ENCODE data around the gene SP140L.
"Not testable (repeated sequence)": the region's sequence is repeated elsewhere in the genome, so short reads cannot be mapped to it uniquely, and the experiment has no call there.

Gene SP140L

DNA sequence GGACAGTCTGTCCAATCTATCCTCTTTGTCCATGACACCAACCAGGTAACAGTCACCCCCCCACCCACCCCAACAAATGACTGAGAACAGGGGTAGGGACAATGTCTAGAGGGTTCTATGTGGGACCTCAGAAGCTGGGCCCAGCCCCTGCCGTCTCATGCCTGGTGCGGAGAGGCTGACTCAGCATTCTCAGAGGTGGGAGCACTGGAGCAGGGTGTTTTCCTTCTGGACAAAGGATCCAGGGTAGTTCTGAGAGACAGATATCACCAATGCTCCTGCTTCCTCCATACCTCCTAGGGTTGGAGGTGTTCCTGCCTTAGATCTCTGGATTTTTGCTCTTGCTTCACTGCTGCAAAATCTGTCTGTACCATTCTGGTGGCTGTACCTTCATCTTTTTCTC lies 55.1 kb downstream of the SP140L start:
- DNase-seq (ENCODE audit: low read depth), result no peak

DNA sequence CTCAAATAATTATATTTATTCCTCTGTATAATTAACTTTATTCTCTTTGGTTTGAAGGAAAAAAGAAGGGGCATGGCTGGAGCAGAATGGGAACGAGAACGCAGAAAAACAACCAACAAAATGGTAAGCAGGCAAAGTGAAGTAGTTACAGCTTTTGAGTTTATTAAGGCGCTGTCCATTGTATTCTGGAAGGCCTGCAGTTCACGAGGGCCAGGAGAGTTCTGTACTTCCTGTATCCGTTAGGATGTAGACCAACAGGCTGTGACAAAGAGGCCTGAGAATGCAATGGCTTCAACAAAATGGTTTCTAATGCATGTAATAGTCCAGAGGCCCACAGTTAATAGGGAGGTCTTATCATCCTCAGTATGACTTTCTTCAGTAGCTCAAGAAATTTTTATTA lies 56.5 kb downstream of the SP140L start:
- DNase-seq (ENCODE audit: low read depth), result no peak

DNA sequence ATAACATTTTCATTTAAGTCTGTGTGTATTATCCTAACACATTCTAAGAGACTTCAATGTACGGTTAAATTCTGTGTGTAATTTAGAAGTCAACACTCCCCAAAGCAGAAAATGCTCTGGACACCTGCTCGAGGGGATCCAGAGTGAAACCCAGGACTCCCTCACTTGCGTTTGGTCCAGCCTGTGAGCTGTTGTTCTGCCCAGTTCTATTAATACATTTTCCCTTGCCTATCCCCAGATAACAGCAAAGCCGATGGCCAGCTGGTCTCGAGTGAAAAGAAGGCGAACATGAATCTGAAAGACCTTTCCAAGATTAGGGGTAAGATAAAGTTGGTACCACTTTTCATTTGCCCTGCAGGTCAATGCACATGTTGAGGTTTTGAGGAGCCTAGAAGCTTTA lies 58.0 kb downstream of the SP140L start:
- no peak for DNase-seq (ENCODE audit: low read depth)

DNA sequence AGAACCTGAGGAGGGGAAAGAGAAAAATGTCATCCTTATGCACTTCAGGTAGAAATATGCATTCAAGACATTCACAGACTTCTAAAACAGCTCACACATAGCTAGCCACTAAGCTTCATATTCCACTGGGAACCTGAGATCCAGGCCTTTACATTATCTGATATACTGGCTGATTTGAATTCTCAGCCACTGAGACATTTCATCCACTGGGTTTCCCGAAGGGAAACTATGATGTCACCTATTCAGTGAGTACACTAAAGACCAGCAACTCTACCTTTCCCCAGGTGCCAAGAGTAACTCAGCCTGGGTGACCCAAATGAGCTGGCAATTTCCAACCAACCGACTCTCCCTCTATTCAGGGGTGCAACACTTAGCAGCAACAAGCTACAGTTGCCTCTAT lies 67.3 kb downstream of the SP140L start:
- DNase-seq (ENCODE audit: low read depth), result no peak

DNA sequence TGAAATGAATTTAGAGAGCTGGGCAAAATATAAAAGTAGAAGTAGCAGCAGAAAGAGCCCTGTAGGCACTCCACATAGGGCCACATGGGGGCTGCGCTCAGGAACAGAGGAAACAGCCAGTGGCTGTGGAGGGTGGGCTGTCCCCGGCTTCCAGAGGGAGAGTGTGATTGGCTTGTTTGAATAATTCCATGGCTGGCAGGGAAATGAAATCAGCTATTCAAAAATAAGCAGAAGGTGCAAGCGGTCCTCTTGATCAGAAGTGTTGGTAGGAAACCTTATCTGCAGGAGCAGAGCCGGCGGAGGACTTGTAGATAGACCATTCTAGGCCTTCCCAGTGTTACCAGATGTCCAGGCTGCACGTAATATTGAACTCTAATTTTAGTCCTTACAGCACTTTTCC lies 71.7 kb downstream of the SP140L start:
- not testable (repeated sequence) for DNase-seq (ENCODE audit: low read depth)

DNA sequence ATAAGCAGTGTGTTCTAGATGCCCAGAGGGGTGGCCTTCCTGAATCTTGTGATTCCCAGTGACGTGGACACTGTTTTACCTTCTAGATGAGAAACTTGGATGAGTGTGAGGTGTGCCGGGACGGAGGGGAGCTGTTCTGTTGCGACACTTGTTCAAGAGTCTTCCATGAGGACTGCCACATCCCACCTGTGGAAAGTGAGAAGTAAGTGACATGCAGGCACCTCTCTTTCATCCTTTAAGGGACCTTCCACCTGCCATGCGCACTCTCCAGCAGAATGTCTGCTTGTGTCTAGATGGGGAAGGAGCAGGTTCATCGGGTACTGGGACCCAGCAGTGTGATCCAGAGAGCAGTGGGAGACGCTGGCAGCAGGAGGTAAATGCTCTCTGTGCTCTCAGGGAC lies 73.0 kb downstream of the SP140L start:
- DNase-seq (ENCODE audit: low read depth), result no peak

DNA sequence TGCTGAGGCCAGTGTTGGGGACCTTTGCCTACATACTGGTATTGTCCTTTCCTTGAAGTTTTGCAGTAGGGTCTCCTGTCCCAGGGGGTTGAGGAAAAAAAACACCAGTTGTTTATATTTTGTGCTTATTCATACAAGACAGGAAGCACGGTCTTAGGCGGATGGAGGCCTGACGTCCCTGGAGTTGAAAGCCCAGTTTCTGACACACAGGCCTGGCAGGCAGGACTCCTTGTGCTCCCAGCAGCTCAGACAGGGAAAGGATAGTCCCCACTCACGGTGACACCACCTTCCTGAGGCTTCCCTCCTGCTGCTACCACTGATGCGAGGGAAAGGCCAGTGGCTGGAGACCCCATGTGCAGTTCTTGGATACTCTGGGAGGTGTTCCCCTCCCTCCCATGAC lies 73.5 kb downstream of the SP140L start:
- DNase-seq (ENCODE audit: low read depth), result no peak

DNA sequence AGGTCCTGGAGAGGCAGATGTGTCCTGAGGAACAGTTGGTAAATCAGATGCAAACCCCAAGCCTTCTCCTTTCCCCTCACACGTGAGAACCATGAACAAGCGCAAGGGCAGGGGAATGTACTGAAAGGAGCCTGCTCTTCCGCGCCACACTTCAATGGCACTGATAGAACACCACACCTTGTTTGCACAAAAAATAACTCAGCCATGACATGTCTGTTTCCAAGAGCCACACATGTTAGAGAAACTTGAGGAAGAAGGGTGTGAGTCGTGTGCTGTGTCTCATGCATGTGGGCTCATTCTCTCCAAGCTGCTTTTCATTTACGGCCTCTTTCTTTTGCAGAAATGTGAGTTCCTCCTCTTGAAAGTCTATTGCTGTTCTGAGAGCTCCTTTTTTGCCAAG lies 74.0 kb downstream of the SP140L start:
- DNase-seq (ENCODE audit: low read depth), result not testable (repeated sequence)

DNA sequence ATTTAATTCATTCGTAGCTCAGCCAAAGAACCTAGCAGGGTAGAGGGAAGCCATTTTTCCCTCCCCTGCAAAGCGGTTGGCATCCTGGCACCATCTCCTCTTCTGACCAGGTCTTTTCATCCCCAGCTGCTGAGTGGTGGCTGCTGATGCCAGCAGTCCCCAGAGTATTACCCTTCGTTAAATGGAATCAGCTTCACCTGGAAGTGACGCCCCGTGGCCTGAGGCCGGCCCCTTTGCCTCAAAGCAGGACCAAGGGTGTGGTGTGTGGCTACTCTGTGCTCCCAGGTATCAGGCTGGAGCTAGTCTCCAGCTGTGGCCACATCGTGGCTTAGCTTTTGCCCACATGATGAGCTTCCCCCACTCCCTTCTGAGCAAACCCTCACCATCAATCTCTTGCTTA lies 76.8 kb downstream of the SP140L start:
- DNase-seq (ENCODE audit: low read depth), result no peak

DNA sequence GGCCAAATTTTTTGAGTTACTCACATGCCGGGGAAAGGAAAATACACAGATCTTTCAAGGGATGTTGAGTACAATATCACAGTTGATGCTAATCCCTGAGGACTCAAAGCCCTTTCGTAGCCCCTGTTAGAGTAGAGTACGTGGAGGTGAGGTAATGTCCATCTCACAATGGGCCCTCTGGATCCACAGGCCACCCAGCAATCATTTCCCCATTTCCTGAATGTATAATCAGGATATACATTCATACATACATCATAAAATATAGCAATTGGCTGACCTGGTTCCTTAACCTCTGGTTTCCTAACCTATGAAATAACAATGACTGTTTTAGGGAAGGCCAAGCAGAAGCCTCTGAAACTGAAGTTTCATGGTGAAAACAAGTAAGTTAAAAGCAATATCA lies 78.8 kb downstream of the SP140L start:
- DNase-seq (ENCODE audit: low read depth), result no peak

DNA sequence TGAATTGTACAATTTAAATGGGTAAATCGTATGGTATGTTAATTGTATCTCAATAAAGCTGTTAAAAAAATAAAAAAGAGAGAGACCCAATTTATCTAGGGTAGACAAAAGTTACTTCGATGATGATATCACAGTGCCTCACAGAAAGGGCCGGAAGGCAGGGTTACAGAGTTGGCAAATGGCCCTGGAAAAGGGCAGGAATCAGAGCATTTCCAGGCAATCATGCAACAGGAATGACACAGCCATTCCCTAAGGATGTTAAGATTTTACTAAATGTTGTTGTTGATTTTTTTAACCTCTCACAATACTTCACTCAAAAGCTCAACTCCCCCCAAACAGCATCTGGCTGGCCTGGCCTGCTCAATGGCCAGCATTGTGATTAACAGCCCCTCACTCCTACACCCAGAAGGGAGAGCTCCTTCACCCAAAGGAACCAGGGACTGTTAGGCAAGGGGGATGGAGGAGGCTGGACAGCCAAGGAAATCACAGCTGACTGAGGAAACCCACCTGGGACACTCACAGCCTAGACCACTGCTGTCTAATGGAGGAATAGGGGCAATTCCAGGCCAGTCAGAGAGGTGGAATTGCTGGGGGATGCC lies 81.3 kb downstream of the SP140L start:
- no peak for DNase-seq (ENCODE audit: low read depth)

DNA sequence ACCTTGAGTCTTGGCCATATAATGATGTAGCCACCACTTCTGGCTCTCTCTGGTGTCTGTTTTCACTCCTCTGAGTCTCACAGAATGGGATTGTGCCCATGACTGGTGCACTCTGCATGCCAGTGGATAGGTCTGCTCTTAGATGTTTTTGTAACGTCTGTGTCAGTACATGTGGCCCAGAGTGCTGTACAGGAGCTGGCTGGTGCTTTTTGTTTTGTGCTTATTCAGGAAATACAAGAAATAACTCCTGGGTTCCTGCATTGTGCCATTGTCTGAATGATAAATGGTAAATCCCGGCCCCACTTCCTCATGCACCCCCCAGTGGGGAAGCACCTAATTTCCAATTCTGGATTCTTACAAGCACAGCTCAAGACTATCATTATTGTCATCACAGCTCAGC lies 82.3 kb downstream of the SP140L start:
- DNase-seq (ENCODE audit: low read depth), result not testable (repeated sequence)

DNA sequence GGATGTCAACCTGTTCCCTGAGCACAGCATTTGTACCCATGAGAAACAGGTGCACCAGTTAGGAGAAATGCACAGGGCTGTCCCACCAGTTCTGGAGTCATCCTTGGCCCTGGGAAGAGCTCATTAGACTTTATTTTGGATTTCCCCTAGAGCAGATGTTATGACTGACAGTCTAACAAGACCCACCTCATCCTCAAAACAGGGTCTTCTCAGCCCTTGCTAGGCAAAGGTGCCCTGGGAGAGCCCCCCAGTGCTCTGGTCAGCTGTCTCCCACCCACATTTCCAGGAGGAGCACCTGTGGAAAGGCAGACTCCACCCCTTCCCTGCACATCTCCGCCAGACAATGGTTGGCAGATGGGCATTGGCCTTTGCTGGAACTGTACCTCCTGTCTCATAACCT lies 83.3 kb downstream of the SP140L start:
- no peak for DNase-seq (ENCODE audit: low read depth)

DNA sequence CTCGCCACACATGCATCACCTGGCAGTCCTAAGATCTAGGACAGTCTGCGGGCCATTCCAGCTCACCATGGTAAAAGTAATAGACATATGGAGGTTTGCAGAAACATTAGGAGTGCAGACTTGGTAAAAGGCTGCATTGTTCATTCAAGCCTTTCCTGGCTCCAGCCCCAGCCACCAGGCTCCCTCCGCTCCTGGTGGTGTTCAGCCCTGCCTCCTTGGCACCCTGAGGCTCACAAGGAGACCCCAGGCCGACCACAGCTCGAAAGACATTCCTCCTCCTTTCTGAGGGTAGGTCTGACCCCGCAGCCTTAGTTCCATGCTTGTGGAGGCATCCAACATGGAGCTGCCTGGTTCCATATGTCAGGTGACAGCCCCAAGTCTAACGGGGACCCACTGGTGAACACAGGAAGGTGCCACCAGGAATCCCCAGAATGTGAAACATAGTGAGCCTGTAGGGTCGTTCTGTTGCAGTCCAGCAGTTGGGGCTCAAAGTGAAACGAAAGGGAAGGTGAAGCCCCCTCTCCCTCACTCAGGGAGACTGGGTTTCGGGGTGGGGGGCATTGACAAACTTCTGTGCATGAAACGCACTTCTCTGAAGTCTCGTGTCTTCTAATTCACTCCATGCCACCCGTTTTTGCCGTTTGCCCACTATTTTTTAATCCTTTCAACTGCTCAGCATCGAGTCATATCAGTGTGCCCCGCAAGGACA lies 84.0 kb downstream of the SP140L start:
- no peak for DNase-seq (ENCODE audit: low read depth)

DNA sequence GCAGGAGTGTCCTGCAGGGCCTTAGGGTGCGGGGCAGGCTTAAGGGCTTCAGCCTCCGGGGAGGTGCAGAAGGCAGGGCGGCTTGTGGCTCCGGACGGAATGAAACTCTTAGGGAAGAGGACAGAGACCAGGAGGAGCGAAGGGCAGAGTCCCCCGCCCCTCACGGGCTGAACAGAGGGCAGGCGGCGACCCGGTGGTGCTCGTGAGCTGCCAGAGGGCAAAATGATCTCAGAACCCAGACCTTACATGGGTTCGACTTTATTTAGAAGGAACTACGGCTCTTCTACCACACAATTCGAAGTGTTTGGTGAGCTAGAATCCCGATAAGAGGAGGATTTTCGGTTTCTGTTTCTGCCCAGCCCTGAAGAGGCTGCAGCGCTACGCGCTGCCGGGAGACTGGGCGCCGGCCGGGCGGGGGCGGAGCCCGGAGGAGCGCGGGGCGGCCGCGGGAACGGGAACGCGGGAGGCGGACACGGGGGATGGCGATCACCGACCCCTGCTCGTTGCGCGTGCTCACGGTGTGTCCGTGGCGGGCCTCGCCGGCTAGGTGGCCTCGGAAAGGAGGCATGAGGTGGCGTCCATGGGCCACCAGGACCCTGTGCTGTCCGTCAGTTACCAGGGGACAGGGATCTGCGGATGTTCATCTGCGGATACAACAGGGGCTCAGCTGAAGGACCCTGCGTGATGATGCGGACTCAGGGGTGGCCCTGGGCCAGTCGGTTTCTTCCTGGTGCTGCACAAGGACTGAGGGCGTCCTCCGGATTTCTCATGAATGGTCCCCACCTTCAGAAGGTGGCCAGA lies 84.8 kb downstream of the SP140L start:
- DNase-seq (ENCODE audit: low read depth), result peak; percentile 43

DNA sequence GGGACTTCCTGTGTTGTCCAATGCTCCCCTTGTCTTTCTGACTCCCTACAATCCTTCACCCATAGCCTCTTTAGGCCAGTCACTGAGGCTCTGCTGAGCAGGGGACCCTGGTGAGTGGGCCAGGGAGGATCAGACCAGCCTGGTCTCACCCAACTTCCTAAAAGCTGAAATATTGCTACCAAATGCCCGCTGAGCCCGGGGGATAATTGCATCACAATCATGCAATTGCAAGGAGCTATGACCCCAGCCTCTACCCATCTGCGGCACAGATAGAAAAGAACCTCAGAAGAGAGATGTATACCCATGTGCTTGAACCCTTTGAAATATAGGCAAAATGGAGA lies 85.3 kb downstream of the SP140L start:
- DNase-seq (ENCODE audit: low read depth), result no peak

DNA sequence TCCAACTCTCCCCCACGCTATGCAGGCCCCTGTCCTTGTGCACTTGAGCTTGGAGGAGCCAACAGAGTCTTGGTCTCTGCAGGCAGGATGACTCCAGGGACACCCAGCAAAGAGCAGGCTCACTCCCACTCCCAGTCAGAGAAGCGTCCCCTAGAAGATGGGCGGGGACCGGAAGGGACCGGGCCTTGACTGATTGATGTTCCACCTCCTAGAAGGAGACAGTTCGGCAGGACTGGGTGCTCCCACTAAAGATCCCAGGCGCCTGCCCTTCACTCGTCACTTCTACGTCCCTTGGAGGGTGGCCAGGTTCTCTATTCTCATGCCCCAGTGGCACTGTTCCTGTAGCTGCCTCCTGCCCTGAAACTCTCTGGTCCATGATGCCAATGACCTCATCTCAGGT lies 85.9 kb downstream of the SP140L start:
- DNase-seq (ENCODE audit: low read depth), result no peak

DNA sequence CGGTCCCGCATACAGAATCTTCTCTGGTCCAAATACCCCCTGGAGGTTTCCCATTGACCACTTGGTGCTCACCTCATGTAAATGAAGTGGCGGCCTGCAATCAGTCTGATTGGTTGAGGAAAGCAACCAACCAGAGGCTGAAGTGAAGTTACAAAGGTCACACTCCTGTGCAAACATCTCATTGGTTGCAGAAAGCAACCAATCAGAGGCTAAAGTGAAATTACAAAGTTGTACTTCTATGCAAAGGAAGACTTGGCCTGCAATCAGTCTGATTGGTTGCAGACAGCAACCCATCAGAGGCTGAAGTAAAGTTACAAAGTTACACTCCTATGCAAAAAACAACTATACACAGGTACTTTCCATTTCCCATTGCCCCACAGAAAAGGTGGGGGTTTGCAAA lies 86.5 kb downstream of the SP140L start:
- no peak for DNase-seq (ENCODE audit: low read depth)

DNA sequence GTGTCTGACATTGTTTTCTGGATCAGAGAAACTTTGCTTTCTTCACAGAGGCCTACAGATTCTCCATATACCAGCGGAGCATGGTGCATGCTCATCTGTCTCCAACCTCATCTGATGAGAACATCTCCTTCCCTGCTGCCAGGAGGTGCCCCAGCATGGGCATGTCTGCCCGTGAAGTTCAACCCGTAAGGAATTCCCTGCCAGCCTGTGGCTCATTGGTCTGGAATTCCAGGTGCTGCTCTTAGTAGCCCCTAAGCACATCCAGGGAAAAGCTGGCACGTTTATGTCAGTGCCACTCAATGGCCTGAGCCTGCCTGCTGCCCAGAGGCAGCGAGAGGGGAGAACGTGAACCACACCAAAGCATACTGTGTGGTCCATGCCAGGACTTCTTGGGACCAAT lies 87.3 kb downstream of the SP140L start:
- no peak for DNase-seq (ENCODE audit: low read depth)

DNA sequence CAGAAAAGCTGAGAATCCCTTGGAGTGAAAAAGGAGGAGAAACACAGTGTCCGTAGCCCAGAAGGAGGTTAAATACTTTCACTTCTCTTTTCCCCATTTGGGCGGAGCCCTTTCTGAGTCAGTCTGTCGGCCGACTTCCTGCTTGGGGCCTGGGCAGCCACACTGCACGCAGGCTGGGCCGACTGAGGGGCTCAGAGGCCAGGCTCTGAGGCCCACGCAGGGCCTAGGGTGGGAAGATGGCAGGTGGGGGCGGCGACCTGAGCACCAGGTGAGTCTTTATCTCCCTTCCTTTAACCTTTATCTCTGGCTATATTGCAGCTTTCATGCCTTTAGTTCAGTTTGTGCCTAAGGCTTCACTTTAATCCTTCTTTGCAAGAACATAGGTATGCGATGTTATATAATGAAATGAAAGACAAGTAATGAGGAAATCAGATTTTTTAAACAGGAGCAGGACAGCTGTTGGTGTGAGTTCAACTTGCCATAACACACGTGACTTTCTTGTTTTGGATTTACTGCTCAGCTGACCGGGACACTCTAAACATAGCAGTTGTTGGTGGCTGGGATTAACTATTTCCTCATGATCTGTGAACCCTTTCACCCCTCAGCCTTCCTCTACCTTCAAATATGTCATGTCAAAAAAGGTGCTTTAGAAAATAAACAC lies 89.2 kb downstream of the SP140L start, which contains the start of gene SP100:
TSS of gene SP100 (plus strand) at position 141 of the 661 bp plus-strand sequence. CDS start at position 237, 96 bp downstream.
- peak; percentile 67 for DNase-seq (ENCODE audit: low read depth)

DNA sequence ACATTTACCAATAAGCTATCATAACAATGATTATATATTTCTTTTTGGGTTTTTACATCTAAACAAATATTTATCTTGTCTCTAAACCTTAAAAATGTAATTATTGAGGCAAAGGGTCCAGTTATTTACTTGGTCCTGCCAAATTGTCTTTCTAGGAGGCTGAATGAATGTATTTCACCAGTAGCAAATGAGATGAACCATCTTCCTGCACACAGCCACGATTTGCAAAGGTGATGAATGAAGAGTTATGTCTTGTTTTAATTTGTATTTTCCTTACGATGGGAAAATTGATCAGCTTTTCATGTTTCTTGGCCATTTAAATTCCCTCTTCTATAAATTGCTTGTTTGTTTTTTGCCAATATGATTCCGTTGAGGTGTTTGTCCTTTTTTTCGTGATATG lies 90.4 kb downstream of the SP140L start:
- DNase-seq (ENCODE audit: low read depth), result no peak

DNA sequence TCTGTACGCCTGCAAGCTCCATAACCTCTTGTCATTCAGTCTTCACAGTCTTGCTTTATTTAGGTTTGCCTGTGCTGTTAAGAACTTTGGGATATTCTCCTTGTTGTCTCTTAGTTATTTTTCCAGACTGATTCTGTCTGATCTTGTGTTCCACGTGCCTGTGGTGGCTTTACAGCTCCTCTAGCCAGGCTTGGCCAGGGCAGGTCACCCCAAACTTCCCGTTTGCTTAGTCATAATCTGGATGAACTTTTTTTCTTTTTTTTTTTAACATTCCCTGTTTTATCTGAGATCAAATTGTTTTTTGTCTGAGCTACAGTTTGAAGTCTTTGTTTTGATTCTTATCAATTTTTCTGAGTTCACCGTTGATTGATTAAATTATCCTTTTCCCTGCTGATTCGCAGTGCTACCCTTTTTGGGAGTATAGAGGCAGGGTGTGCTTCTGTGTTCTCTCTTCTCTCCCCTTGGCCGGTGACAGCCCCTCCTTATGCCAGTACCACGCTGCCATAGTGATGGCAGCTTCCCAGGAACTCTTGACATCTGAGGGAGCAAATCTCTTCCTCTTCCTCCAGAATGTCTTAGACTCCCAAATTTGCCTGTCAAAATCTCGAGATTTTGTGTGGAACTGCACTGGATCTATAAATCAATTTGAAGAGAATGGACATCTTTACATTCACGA lies 91.5 kb downstream of the SP140L start:
- DNase-seq (ENCODE audit: low read depth), result no peak

Data from activated T-cell treated with anti-CD3 and anti-CD28 coated beads for 1 hour (primary cell).